Esophagus (tissue), 2 donors: Measurements from ENCODE around the gene SUMF1. TPM values are rescaled to one million over a fixed set of nuclear protein-coding genes. Genes with fewer than 3 reads are reported as not detected.

Source experiments
- H3K27ac ChIP-seq, 2 donors: one replicate each; pipeline ENCODE4 v1.5.1; 2013; ENCODE audit warnings: low read depth in 2 of 2, mild to moderate bottlenecking in 2 of 2, inconsistent platforms in 1 of 2, low read length in 1 of 2, moderate library complexity in 1 of 2
- H3K27me3 ChIP-seq, 2 donors: one replicate each; pipeline ENCODE4 v1.6.1; 2013; ENCODE audit warnings: low read length in 2 of 2, control low read depth in 1 of 2, mild to moderate bottlenecking in 1 of 2; ENCODE audit not compliant: insufficient read depth in 2 of 2, control insufficient read depth in 1 of 2
- H3K36me3 ChIP-seq, 2 donors: one replicate each; pipeline ENCODE4 v1.6.1; 2013; ENCODE audit warnings: low read length in 1 of 2; ENCODE audit not compliant: control insufficient read depth in 2 of 2, insufficient read depth in 2 of 2
- H3K4me1 ChIP-seq, 2 donors: one replicate each; pipeline ENCODE4 v1.6.1; 2013; ENCODE audit warnings: low read length in 1 of 2; ENCODE audit not compliant: control insufficient read depth in 2 of 2, insufficient read depth in 2 of 2
- H3K4me3 ChIP-seq, 2 donors: one replicate each; pipeline ENCODE4 v1.5.1; 2013; ENCODE audit warnings: low read length in 2 of 2, mild to moderate bottlenecking in 2 of 2, low read depth in 1 of 2, moderate library complexity in 1 of 2
- H3K9me3 ChIP-seq, 2 donors: one replicate each; pipeline ENCODE4 v1.6.1; 2013; ENCODE audit warnings: mild to moderate bottlenecking in 2 of 2, low read depth in 1 of 2, low read length in 1 of 2, moderate library complexity in 1 of 2; ENCODE audit not compliant: control insufficient read depth in 2 of 2, insufficient read depth in 1 of 2
- WGBS, 2 donors: extraction: QIAGEN DNeasy Blood & Tissue Kit; methylation state at CpG; one replicate each; pipeline ENCODE4 v1.1.7; 2013; 5-methylcytosine and 5-hydroxymethylcytosine counted together
- polyA plus RNA-seq, 2 donors: library from polyadenylated mRNA; stranded (reverse); fragments of 200-250 nt; gene quantifications; one replicate each; pipeline ENCODE4 v1.2.3, GENCODE V29; 2013
- donor health status: healthy with polysubstance abuse.
- donor health status: Bipolar disorder and iron deficiency.

Gene SUMF1
- polyA plus RNA-seq, 2 donors, result 14.3 to 21.6 TPM

GRCh38 chr3:4387210-4388204 lies 79.6 kb downstream of the SUMF1 start:
- WGBS, 2 donors, result 89 to 91% methylated on average over 2 of the region's 2 CpGs
- Histone ChIP-seq H3K4me1 (no peaks in the 10 kb centered on the region), H3K27me3 (no peaks in the 10 kb centered on the region), H3K9me3 (no peaks in the 10 kb centered on the region), H3K36me3 (no peaks in the 10 kb centered on the region), H3K4me3 (no peak overlapping the region), H3K27ac (no peak overlapping the region)

GRCh38 chr3:4385201-4385600 lies 81.9 kb downstream of the SUMF1 start:
- 90 to 96% methylated on average over 6 of the region's 6 CpGs for WGBS, 2 donors
- no peaks in the 10 kb centered on the region for H3K27me3 ChIP-seq
- no peaks in the 10 kb centered on the region for H3K36me3 ChIP-seq

GRCh38 chr3:4380013-4380412 lies 87.1 kb downstream of the SUMF1 start:
- Histone ChIP-seq H3K27ac (no peak overlapping the region), H3K4me3 (no peak overlapping the region), H3K27me3 (no peaks in the 10 kb centered on the region), H3K4me1 (no peaks in the 10 kb centered on the region), H3K9me3 (no peaks in the 10 kb centered on the region), H3K36me3 (peaks cover 0 to 2% of the 10 kb centered on the region in 2 donors)
- WGBS, 2 donors, result 95 to 96% methylated on average over 4 of the region's 4 CpGs

More at GRCh38 chr3:4385201-4385600, 81.9 kb downstream of the SUMF1 start:
- no peaks in the 10 kb centered on the region for H3K4me1 ChIP-seq
- no peak overlapping the region for H3K4me3 ChIP-seq
- no peaks in the 10 kb centered on the region for H3K9me3 ChIP-seq
- no peak overlapping the region for H3K27ac ChIP-seq

DNA sequence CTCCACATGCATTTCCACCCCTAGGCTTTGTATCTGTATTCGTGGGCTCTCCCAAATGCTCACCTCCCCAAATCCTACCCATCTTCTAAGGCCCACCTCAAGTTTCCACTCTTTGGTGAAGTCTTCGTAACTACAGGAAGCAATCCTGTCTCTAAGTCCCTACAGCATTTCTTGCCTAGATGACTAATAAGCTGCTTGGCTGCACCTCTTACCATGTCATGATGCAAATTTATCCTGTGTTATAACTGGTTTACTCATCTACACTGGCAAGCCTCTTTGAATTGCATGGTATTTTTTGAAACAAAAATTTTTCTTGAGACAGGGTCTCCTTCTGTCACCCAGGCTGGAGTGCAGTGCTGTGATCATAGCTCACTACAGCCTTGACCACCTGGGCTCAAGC lies 90.6 kb downstream of the SUMF1 start:
- Histone ChIP-seq H3K4me3 (no peak overlapping the region), H3K4me1 (no peaks in the 10 kb centered on the region), H3K9me3 (no peaks in the 10 kb centered on the region), H3K36me3 (peaks cover 0 to 2% of the 10 kb centered on the region in 2 donors), H3K27ac (no peak overlapping the region), H3K27me3 (no peaks in the 10 kb centered on the region)
- WGBS, 2 donors, result 89 to 92% methylated on average over 2 of the region's 2 CpGs

DNA sequence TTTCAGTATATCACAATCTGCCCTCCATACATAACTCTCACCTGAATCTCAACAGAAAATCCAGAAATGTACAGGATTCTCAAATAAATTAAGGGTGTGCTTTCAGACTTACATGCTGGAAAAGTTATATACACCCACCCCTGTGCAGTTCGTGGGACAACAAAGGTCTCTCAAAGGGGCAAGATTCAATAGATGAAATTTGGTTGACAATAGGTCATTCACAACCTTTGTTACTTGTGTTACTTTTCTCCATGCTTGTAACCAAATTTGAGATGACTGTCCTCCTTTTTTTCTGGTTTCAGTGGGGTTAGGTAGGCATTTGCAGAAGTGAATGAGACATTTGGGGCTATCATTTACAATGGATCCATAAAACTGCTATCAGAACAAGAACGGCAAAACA lies 91.2 kb downstream of the SUMF1 start:
- Histone ChIP-seq H3K36me3 (peaks cover 0 to 2% of the 10 kb centered on the region in 2 donors), H3K4me3 (no peak overlapping the region), H3K4me1 (no peaks in the 10 kb centered on the region), H3K9me3 (no peaks in the 10 kb centered on the region), H3K27ac (no peak overlapping the region), H3K27me3 (no peaks in the 10 kb centered on the region)
- WGBS, 2 donors, result 81 to 92% methylated on average over 2 of the region's 2 CpGs

- H3K27me3 ChIP-seq, result no peaks in the 10 kb centered on the region
- no peaks in the 10 kb centered on the region for H3K9me3 ChIP-seq
- H3K4me1 ChIP-seq, result no peaks in the 10 kb centered on the region
- H3K27ac ChIP-seq, result no peak overlapping the region
- H3K36me3 ChIP-seq, result peaks cover 0 to 2% of the 10 kb centered on the region in 2 donors
- no peak overlapping the region for H3K4me3 ChIP-seq
Measured at GRCh38 chr3:4373669-4374068, 93.4 kb downstream of the SUMF1 start.

DNA sequence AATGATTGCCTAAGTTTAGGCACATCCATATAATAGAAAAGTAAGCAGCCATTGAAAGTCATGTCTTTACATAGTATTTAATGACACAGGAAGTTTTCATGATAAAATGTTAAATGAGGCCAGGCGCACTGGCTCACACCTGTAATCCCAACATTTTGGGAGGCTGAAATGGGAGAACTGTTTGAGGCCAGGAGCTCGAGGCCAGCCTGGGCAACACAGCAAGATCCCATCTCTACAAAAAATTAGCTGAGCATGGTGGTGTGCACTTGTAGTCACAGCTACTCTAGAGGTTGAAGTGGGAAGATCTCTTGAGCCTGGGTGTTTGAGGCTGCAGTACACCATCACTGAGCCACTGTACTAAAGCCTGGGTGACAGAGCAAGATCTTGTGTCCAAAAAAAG lies 104.5 kb downstream of the SUMF1 start:
- no peaks in the 10 kb centered on the region for H3K27me3 ChIP-seq
- H3K27ac ChIP-seq, result no peak overlapping the region
- no peaks in the 10 kb centered on the region for H3K4me1 ChIP-seq
- H3K4me3 ChIP-seq, result no peak overlapping the region
- WGBS, 2 donors, result 96% methylated on average over 2 of the region's 2 CpGs
- peaks cover 0 to 4% of the 10 kb centered on the region in 2 donors for H3K36me3 ChIP-seq
- H3K9me3 ChIP-seq, result no peaks in the 10 kb centered on the region

DNA sequence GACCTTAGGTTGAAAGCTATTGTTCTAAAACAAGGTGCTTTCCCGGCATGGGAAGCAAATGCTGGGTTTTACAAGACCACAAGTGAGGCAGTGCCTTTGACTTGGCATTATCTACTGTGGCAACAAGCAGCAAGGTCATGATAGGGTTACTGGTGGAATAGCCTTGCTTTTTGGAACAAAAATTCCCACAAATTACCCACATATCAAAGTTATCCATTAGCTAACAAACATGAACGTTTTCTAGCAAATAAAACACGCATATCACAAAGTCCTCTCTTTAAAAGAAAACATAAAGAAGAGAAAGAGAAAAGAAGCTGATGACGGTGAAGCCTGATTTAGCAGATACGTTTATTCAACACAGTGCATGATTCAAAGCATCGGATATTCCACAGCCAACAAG lies 106.3 kb downstream of the SUMF1 start:
- 78 to 88% methylated on average over 6 of the region's 6 CpGs for WGBS, 2 donors
- Histone ChIP-seq H3K36me3 (peaks cover 0 to 4% of the 10 kb centered on the region in 2 donors), H3K27me3 (no peaks in the 10 kb centered on the region), H3K9me3 (no peaks in the 10 kb centered on the region), H3K4me3 (no peak overlapping the region), H3K4me1 (no peaks in the 10 kb centered on the region), H3K27ac (no peak overlapping the region)

DNA sequence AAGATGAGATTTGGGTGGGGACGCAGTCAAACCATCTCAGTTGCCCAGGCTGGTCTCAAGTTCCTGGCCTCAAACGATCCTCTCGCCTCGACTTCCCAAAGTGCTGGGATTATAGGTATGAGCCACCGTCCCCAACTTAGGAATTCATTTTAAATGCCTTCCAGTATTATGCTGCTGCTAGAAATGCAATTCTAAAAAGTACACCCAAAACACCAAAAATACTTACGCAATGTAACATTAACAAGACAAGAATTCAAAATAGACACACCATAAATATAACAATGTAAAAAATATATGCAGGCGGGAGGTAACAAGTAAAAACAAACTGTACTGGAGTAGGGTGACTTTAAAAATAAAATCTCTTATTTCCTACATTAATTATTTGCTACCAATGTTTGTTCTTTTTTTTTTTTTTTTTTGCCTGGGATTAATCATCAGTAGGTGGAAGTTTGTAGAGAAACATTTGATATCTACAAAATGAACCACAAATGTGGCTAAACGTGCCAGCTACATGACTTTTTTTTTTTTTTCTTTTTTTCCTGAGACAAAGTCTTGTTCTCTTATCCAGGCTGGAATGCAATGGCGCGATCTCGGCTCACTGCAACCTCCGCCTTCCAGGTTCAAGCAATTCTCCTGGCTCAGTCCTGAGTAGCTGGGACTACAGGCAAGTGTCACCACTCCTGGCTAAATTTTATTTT lies 107.1 kb downstream of the SUMF1 start:
- Histone ChIP-seq H3K27ac (no peak overlapping the region), H3K4me3 (no peak overlapping the region), H3K4me1 (no peaks in the 10 kb centered on the region), H3K9me3 (no peaks in the 10 kb centered on the region), H3K27me3 (no peaks in the 10 kb centered on the region), H3K36me3 (peaks cover 0 to 4% of the 10 kb centered on the region in 2 donors)
- WGBS, 2 donors, result 83 to 96% methylated on average over 12 of the region's 12 CpGs
